SW480 (cell line): Measurements from ENCODE around the gene NTPCR.
"Not testable (repeated sequence)": the region's sequence is repeated elsewhere in the genome, so short reads cannot be mapped to it uniquely, and the experiment has no call there.

Source experiments
- DNase-seq: peaks from one replicate; pipeline ENCODE4 v3.0.0-alpha.2; 2016; ENCODE audit warnings: low spot score

The NTPCR gene

GRCh38 chr1:232927166-232927565, 23.2 kb upstream of the NTPCR start:
- not testable (repeated sequence) for DNase-seq

- no peak for DNase-seq
Measured at GRCh38 chr1:232927830-232928505, 22.4 kb upstream of the NTPCR start.

- no peak for DNase-seq
Measured at GRCh38 chr1:232932486-232933425, 17.7 kb upstream of the NTPCR start.

GRCh38 chr1:232936941-232937340, 13.5 kb upstream of the NTPCR start:
- no peak for DNase-seq

- no peak for DNase-seq
Measured at GRCh38 chr1:232937741-232938375, 12.6 kb upstream of the NTPCR start.

GRCh38 chr1:232938926-232939325, 11.5 kb upstream of the NTPCR start:
- DNase-seq: no peak

GRCh38 chr1:232939748-232940147, 10.7 kb upstream of the NTPCR start:
- DNase-seq: no peak

GRCh38 chr1:232940262-232940661, 10.1 kb upstream of the NTPCR start:
- no peak for DNase-seq

GRCh38 chr1:232942413-232943294, 7.8 kb upstream of the NTPCR start:
- DNase-seq: no peak

- no peak for DNase-seq
Measured at GRCh38 chr1:232943679-232944252, 6.6 kb upstream of the NTPCR start.

- DNase-seq: no peak
Measured at GRCh38 chr1:232944347-232944746, 6.1 kb upstream of the NTPCR start.

- DNase-seq: no peak
Measured at GRCh38 chr1:232949636-232950196, 695 bp upstream of the NTPCR start.

- peak; percentile 38 for DNase-seq
Measured at GRCh38 chr1:232951180-232951579, 769 bp downstream of the NTPCR start.

GRCh38 chr1:232951605-232952004, 1.2 kb downstream of the NTPCR start:
- no peak for DNase-seq

GRCh38 chr1:232952514-232953499, 2.4 kb downstream of the NTPCR start:
- DNase-seq: peak; percentile 62

GRCh38 chr1:232954594-232955365, 4.4 kb downstream of the NTPCR start:
- no peak for DNase-seq

GRCh38 chr1:232956081-232956480, 5.7 kb downstream of the NTPCR start:
- DNase-seq: no peak

GRCh38 chr1:232958067-232958466, 7.7 kb downstream of the NTPCR start:
- no peak for DNase-seq
